Neural cell (in vitro differentiated cells): Measurements from ENCODE around the gene AK8. TPM values are rescaled to one million over a fixed set of nuclear protein-coding genes. Genes with fewer than 3 reads are reported as not detected.

Source experiments
- H2AFZ ChIP-seq: fragments of 200-600, 300-800 bp; sonication (generic), shearing (Covaris generic); 2 replicates; pipeline ENCODE4 v1.6.0; 2014; ENCODE audit warnings: low read depth, mild to moderate bottlenecking, antibody characterized with exemption, low read length, moderate library complexity
- H3F3A ChIP-seq: fragments of 200-600 bp; shearing (Covaris generic); 2 replicates; pipeline ENCODE4 v1.6.1; 2016; ENCODE audit warnings: mild to moderate bottlenecking, moderate library complexity, mixed read lengths, antibody characterized with exemption, low read length; ENCODE audit not compliant: insufficient read depth, poor library complexity, severe bottlenecking
- H3K27ac ChIP-seq: fragments of 200-600, 300-800 bp; sonication (generic), shearing (Covaris generic); 2 replicates; pipeline ENCODE4 v1.5.1; 2014; ENCODE audit warnings: mild to moderate bottlenecking, low read length, moderate library complexity
- H3K27me3 ChIP-seq: fragments of 300-800, 200-600 bp; sonication (generic), shearing (Covaris generic); 2 replicates; pipeline ENCODE4 v1.6.0; 2014; ENCODE audit warnings: mild to moderate bottlenecking, low read depth, low read length, moderate library complexity; ENCODE audit not compliant: insufficient read depth
- H3K36me3 ChIP-seq: fragments of 300-800, 200-600 bp; sonication (generic), shearing (Covaris generic); 2 replicates; pipeline ENCODE4 v1.5.1; 2014; ENCODE audit warnings: mild to moderate bottlenecking, antibody characterized with exemption, low read length, moderate library complexity; ENCODE audit not compliant: insufficient read depth
- H3K4me2 ChIP-seq: fragments of 300-800, 200-600 bp; sonication (generic), shearing (Covaris generic); 2 replicates; pipeline ENCODE4 v1.6.0; 2014; ENCODE audit warnings: mild to moderate bottlenecking, low read length
- H3K4me3 ChIP-seq: fragments of 300-800, 200-600 bp; sonication (generic), shearing (Covaris generic); 2 replicates; pipeline ENCODE4 v1.5.1; 2014; ENCODE audit warnings: mild to moderate bottlenecking, low read length, moderate library complexity
- H3K79me2 ChIP-seq: fragments of 200-600 bp; shearing (Covaris generic); replicated peaks from 2 replicates; pipeline ENCODE4 v1.6.0; 2014; ENCODE audit warnings: mild to moderate bottlenecking, low read length, moderate library complexity; ENCODE audit not compliant: insufficient read depth
- H3K9ac ChIP-seq: fragments of 300-800, 200-600 bp; sonication (generic), shearing (Covaris generic); 2 replicates; pipeline ENCODE4 v1.6.1; 2016; ENCODE audit warnings: mild to moderate bottlenecking, low read length, mixed read lengths
- H3K9me2 ChIP-seq: fragments of 200-600 bp; shearing (Covaris generic); 2 replicates; pipeline ENCODE4 v1.6.1; 2016; ENCODE audit warnings: mild to moderate bottlenecking, low read length, mixed read lengths; ENCODE audit not compliant: insufficient read depth
- H3K9me3 ChIP-seq: fragments of 200-600, 300-800 bp; sonication (generic), shearing (Covaris generic); 2 replicates; pipeline ENCODE4 v1.6.1; 2016; ENCODE audit warnings: mild to moderate bottlenecking, mixed run types, low read length, moderate library complexity, mixed read lengths
- H4K20me1 ChIP-seq: fragments of 200-600 bp; shearing (Covaris generic); 2 replicates; pipeline ENCODE4 v1.6.1; 2016; ENCODE audit warnings: mild to moderate bottlenecking, mixed run types; ENCODE audit not compliant: insufficient read depth
- CTCF ChIP-seq: fragments of 450-650 bp; IDR thresholded peaks from 2 replicates; pipeline ENCODE4 v1.5.1; 2014; ENCODE audit warnings: antibody characterized with exemption, mild to moderate bottlenecking, moderate library complexity; ENCODE audit not compliant: poor library complexity, severe bottlenecking
- EP300 ChIP-seq: fragments of 450-650 bp; conservative IDR thresholded peaks from 2 replicates; pipeline ENCODE4 v1.6.1; 2014; ENCODE audit warnings: antibody characterized with exemption, mild to moderate bottlenecking, moderate library complexity; ENCODE audit not compliant: poor library complexity, severe bottlenecking
- EZH2 ChIP-seq: fragments of 200-600, 300-800 bp; shearing (Covaris generic), sonication (generic); IDR thresholded peaks from 2 replicates; pipeline ENCODE4 v1.6.1; 2014; ENCODE audit warnings: antibody characterized with exemption, low read length, borderline replicate concordance, mild to moderate bottlenecking; ENCODE audit not compliant: insufficient read depth, poor library complexity, severe bottlenecking
- MXI1 ChIP-seq: fragments of 450-650 bp; conservative IDR thresholded peaks from 2 replicates; pipeline ENCODE4 v1.6.1; 2014; ENCODE audit warnings: antibody characterized with exemption, mild to moderate bottlenecking; ENCODE audit not compliant: poor library complexity, severe bottlenecking
- POLR2AphosphoS5 ChIP-seq: IDR thresholded peaks from 2 replicates; pipeline ENCODE4 v1.6.1; 2012
- RAD21 ChIP-seq: fragments of 450-650 bp; conservative IDR thresholded peaks from 2 replicates; pipeline ENCODE4 v1.6.1; 2014; ENCODE audit warnings: antibody characterized with exemption, mild to moderate bottlenecking, moderate library complexity
- SMC3 ChIP-seq: fragments of 450-650 bp; conservative IDR thresholded peaks from 2 replicates; pipeline ENCODE4 v1.6.1; 2014; ENCODE audit warnings: antibody characterized with exemption, mild to moderate bottlenecking, moderate library complexity; ENCODE audit not compliant: poor library complexity
- TAF1 ChIP-seq: IDR thresholded peaks from 2 replicates; pipeline ENCODE4 v1.6.1; 2012; ENCODE audit warnings: low read depth
- polyA plus RNA-seq: library from polyadenylated mRNA; depleted of rRNA; stranded (reverse); fragments of >200 nt; gene quantifications from 2 replicates; pipeline ENCODE4 v1.2.3, GENCODE V29; 2014
- TF ChIP-seq, protein P1 (sequence below): IDR thresholded peaks from 2 replicates; pipeline ENCODE4 v1.6.1; 2012; ENCODE audit warnings: borderline replicate concordance

The AK8 gene
- polyA plus RNA-seq, 1 donor from 2014 or later, result 0.71 TPM

- H3K4me2 ChIP-seq, result no peak overlapping the region
- H3K27ac ChIP-seq, result no peak overlapping the region
- H3K79me2 ChIP-seq, result no peaks in the 10 kb centered on the region
- no peak for TF ChIP-seq EP300
- no peak for TF ChIP-seq TAF1
- no peak for TF ChIP-seq SMC3
- TF ChIP-seq, protein P1, sequence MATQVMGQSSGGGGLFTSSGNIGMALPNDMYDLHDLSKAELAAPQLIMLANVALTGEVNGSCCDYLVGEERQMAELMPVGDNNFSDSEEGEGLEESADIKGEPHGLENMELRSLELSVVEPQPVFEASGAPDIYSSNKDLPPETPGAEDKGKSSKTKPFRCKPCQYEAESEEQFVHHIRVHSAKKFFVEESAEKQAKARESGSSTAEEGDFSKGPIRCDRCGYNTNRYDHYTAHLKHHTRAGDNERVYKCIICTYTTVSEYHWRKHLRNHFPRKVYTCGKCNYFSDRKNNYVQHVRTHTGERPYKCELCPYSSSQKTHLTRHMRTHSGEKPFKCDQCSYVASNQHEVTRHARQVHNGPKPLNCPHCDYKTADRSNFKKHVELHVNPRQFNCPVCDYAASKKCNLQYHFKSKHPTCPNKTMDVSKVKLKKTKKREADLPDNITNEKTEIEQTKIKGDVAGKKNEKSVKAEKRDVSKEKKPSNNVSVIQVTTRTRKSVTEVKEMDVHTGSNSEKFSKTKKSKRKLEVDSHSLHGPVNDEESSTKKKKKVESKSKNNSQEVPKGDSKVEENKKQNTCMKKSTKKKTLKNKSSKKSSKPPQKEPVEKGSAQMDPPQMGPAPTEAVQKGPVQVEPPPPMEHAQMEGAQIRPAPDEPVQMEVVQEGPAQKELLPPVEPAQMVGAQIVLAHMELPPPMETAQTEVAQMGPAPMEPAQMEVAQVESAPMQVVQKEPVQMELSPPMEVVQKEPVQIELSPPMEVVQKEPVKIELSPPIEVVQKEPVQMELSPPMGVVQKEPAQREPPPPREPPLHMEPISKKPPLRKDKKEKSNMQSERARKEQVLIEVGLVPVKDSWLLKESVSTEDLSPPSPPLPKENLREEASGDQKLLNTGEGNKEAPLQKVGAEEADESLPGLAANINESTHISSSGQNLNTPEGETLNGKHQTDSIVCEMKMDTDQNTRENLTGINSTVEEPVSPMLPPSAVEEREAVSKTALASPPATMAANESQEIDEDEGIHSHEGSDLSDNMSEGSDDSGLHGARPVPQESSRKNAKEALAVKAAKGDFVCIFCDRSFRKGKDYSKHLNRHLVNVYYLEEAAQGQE, result no peak
- no peak for TF ChIP-seq EZH2
- no peak for TF ChIP-seq MXI1
- no peak for TF ChIP-seq CTCF
- TF ChIP-seq POLR2AphosphoS5, result no peak
- no peak for TF ChIP-seq RAD21
- no peaks in the 10 kb centered on the region for H3K36me3 ChIP-seq
- H4K20me1 ChIP-seq, result no peaks in the 10 kb centered on the region
- H3F3A ChIP-seq, result no peaks in the 10 kb centered on the region
- H3K4me3 ChIP-seq, result no peak overlapping the region
- no peaks in the 10 kb centered on the region for H3K27me3 ChIP-seq
- H3K9me3 ChIP-seq, result no peaks in the 10 kb centered on the region
- H2AFZ ChIP-seq, result no peak overlapping the region
- no peaks in the 10 kb centered on the region for H3K9me2 ChIP-seq
- H3K9ac ChIP-seq, result no peak overlapping the region
These were observed 9.4 kb upstream of the AK8 start for GRCh38 chr9:132887181-132888120.

- Histone ChIP-seq H2AFZ (no peak overlapping the region), H3K4me2 (no peak overlapping the region), H3K9me2 (no peaks in the 10 kb centered on the region), H3K9me3 (no peaks in the 10 kb centered on the region), H4K20me1 (no peaks in the 10 kb centered on the region), H3K27ac (no peak overlapping the region), H3K9ac (no peak overlapping the region), H3K36me3 (no peaks in the 10 kb centered on the region), H3K79me2 (no peaks in the 10 kb centered on the region), H3F3A (no peaks in the 10 kb centered on the region), H3K27me3 (no peaks in the 10 kb centered on the region), H3K4me3 (no peak overlapping the region)
- TF ChIP-seq POLR2AphosphoS5, result no peak
- TF ChIP-seq CTCF, result no peak
- TF ChIP-seq MXI1, result no peak
- TF ChIP-seq SMC3, result no peak
- no peak for TF ChIP-seq EP300
- TF ChIP-seq TAF1, result no peak
These were observed 8.2 kb upstream of the AK8 start for GRCh38 chr9:132886334-132886725.
